ENCODE data around the gene DDO.
A peak's percentile ranks its signal among the peaks of the same experiment; 100 is the strongest.

Gene DDO, protein sequence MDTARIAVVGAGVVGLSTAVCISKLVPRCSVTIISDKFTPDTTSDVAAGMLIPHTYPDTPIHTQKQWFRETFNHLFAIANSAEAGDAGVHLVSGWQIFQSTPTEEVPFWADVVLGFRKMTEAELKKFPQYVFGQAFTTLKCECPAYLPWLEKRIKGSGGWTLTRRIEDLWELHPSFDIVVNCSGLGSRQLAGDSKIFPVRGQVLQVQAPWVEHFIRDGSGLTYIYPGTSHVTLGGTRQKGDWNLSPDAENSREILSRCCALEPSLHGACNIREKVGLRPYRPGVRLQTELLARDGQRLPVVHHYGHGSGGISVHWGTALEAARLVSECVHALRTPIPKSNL

GRCh38 chr6:110415086-110415916 is at the start of gene DDO:
TSS of gene DDO (minus strand) at chr6:110415575. CDS start at chr6:110413462, 2,113 bp downstream.
- DNase-seq, result no peak

- DNase-seq, result no peak
Observed at GRCh38 chr6:110462884-110463481, 47.6 kb upstream of the DDO start.

GRCh38 chr6:110461376-110461775 is 46.0 kb upstream of the DDO start:
- no peak for DNase-seq

GRCh38 chr6:110459137-110459536 is 43.8 kb upstream of the DDO start:
- no peak for DNase-seq

DNA sequence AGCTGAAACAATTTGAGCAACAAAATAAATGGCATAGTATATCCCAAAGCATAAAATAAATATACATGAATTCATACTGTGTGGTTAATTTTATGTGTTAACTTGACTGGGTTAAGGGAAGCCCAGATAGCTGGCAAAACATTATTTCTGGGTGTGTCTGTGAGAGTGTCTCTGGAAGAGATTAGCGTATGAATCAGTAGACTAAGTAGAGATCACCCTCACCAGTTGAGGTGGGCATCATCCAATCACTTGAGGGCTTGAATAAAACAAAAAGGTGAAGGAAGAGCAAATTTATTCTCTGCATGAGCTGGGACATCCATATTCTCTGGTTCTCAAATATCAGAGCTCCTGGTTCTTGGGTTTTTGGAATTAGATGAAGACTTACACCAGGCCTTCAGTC is 43.1 kb upstream of the DDO start:
- no peak for DNase-seq

DNA sequence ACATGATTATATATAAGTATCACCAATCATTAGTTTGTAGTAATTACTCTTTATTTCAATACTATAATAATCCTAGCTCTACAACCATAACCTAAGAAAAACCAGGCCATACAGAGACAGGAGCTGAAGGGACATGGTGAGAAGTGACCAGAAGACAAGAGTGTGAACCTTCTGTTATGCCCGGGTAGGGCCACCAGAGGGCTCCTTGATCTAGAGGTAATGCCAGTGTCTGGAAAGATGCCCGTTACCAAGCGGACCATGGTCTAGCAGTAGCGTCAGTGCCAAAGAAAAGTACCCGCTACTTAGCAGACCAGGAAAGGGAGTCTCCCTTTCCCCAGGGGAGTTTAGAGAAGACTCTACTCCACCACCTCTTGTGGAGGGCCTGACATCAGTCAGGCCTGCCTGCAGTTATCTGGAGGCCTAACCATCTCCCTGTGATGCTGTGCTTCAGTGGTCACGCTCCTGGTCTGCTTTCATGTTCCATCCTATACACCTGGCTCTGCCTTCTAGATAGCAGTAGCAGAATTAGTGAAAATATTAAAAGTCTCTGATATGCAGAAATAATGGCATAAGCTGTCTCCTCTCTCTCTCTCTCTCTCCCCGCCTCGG is 42.3 kb upstream of the DDO start:
- DNase-seq, result peak; percentile 4

DNA sequence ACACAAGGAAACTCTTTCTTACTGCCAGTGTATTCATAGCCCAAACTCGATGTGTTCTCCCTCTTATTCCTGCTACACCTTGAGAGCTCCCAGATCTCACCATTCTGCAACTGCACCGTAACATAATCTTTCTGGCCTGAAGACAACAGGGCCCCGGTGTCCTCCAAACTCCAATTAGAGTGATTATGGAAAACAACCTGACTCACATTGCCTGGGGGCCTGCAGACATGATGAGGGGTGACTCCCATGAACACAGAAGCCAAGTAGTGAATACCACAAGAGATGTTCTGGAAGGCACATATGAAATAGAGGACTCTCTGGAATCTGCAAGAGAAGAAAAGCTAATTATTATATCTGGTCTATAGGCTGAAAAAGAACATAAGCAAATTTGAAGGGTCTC is 41.3 kb upstream of the DDO start:
- no peak for DNase-seq

DNA sequence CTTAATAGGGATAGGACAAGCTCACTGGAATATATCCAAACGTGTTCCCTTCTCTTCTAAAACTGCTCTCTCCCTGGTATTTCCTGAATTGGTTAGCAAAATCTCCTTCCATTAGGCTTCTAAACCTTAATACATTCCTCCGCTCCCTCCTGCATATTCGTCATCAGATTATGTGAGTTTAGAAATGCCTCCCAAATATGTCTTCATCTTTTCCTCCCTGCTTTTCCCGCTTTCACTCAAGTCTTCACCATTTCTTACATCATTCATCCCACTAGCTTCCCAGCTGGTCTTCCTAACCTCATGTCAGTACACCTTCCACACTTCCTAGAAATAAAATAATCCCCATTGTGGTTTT is 34.1 kb upstream of the DDO start:
- no peak for DNase-seq

DNA sequence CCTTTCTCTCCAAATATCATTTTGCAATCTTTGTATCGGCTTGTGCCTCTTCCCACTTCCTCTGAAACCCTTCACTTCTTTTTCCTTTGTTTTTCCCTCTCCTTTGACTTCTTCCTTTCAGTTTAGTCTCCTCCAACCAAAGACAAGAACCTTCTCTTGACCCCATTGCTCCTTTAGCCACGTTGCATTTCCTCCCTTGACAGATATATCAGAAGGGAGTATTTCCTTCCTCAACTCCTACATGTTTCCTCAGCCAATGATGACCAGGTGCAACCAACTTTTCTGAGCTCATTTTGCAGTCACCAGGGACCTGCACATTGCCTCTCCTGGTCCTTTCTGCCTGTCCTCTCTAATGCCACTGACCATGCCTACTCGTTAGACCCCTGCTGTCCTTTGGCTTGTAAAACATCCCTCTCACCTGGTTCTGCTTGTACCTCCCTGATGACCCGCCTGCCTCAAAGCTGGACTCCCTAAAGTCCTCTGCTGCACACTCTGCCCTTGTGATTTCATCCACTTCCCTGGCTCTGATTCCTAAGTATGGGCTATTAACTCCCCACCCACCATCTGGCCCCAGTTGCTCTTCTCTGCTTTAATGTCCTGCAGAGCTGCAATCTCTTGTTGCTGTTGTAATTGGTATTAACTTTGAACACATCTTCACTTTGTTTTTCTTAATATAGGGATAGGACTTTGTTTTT is 33.6 kb upstream of the DDO start:
- DNase-seq, result no peak

- no peak for DNase-seq
Observed at GRCh38 chr6:110447761-110448160, 32.4 kb upstream of the DDO start.

DNA sequence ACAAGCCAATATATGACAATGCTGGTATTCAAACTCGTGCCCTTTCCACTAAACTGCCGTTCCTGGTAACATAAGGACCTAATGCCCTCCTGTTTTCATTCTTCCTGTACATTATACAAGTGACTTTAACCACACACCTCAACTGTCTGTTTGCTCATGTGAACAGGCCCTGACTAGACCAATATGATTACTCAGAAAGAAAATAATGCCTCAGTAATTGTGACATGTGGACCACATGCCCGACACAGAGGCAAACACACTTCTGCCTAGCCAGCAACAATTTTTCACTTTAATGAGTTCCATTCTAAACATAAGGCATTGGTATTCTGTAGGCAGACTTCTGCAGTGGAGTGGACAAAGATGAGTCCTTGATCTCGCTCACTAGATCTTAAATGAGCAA is 31.0 kb upstream of the DDO start:
- no peak for DNase-seq

- no peak for DNase-seq
Observed at GRCh38 chr6:110440026-110440425, 24.7 kb upstream of the DDO start.

DNA sequence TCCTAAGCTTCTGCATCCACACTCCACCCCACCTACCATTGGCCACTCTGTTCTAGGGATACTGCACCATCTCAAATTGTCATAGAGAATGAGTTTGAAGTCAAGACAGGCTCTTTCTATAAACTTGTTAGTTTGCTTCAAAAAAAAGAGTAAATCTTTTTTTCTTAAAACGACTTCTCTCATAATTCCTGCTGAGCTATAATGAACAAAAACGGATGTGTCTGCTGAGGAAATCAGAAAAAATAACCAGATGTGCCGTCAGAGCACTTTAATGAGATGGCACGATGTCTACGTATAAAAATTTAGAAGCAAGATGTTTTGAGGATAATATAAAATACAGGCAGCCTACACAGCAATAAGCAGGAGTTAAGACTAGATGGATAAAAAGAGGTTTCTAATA is 24.0 kb upstream of the DDO start:
- no peak for DNase-seq

DNA sequence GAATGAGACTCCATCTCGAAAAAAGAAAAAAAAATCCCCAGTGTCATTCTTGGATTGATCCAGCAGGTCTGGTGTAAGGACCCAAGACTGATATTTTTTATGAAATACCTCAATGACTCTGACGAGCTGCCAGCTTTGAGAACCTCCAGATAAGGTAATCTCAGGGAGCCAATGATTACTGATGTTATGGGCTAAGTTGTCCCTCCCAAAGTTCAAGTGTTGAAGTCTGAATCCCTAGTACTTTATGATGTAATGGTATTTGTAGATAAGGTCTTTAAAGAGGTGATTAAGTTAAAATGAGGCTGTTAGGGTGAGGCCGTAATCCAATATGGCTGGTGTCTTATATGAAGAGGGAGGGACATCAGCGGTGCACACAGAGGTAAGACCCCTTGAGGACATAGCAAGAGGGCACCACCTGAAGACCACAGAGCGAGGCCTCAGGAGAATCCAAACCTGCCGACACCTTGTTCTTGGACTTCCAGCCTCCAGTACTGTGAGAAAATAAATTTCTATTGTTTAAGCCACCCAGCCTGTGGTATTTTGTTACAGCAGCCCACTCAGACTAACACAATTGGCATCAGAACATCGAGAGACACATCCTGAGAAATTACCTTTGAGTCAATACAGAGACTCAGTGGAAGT is 19.7 kb upstream of the DDO start:
- no peak for DNase-seq

GRCh38 chr6:110432285-110432900 is 17.0 kb upstream of the DDO start:
- DNase-seq, result no peak

DNA sequence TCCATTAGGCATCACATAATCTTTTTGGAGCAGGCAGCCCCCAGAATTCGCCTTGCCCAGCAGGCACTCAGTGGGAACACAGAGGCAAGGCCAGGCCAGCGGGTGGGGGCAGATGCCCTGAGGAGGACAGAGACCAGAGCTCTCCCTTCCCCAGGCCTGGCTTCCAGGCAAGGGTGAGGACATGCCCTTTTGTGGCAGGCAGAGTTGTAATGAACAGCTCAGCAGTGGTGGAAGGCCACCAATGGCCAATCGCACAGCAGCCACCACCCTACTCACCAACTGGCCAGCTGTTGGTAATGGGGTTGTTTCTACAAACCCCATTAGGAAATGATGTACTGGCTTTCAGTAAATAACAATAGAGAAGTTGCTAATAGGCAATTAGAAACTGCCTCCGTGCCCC is 15.4 kb upstream of the DDO start:
- DNase-seq, result no peak

GRCh38 chr6:110430236-110430635 is 14.9 kb upstream of the DDO start:
- no peak for DNase-seq

DNA sequence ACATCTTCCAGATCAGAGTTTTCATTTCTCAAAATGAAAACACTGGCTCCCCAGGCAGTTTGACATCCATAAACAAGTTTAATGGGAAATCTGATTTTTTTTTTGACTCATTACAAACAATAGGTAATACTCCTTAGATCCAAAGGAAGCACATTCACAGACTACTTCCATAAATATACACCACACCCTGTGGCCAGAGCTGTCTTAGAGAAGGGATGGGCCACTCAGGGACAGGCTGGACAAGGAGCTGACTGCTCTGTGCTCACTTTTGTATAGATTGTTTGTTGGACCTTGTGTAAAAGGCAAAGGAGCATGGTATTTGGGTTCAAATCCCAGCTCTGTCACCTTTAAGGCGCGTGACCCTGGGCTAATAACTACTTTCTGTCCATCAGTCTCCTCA is 12.8 kb upstream of the DDO start:
- no peak for DNase-seq

GRCh38 chr6:110425816-110426215 is 10.4 kb upstream of the DDO start:
- DNase-seq, result no peak

GRCh38 chr6:110422444-110422822 is 7.1 kb upstream of the DDO start:
- no peak for DNase-seq

- DNase-seq, result no peak
Observed at GRCh38 chr6:110421749-110422443, 6.5 kb upstream of the DDO start.

Measured in NK-92 treated with Interleukin-12 subunit alpha and Interleukin-12 subunit beta, amount 100 ng/mL, for 24 hours (cell line).